HUES48 (cell line): ENCODE data around the gene SEC14L3.

Experiments used
- H3K27ac ChIP-seq: one replicate; pipeline ENCODE4 v1.7.0; 2013; ENCODE audit warnings: low read depth, low read length, inconsistent platforms
- H3K27me3 ChIP-seq: 2 replicates; pipeline ENCODE4 v1.6.1; 2013; ENCODE audit warnings: mild to moderate bottlenecking, low read length; ENCODE audit not compliant: control insufficient read depth, insufficient read depth
- H3K36me3 ChIP-seq: 2 replicates; pipeline ENCODE4 v1.6.1; 2013; ENCODE audit warnings: low read length; ENCODE audit not compliant: control insufficient read depth, insufficient read depth
- H3K4me1 ChIP-seq: 2 replicates; pipeline ENCODE4 v1.6.1; 2013; ENCODE audit warnings: mild to moderate bottlenecking, low read length; ENCODE audit not compliant: control insufficient read depth, insufficient read depth
- H3K4me3 ChIP-seq: 2 replicates; pipeline ENCODE4 v1.5.1; 2013; ENCODE audit warnings: mild to moderate bottlenecking, low read depth, low read length
- H3K9ac ChIP-seq: 2 replicates; pipeline ENCODE4 v1.6.1; 2013; ENCODE audit warnings: mild to moderate bottlenecking, low read depth, low read length, moderate library complexity
- H3K9me3 ChIP-seq: 2 replicates; pipeline ENCODE4 v1.6.1; 2013; ENCODE audit warnings: low read length; ENCODE audit not compliant: control insufficient read depth, insufficient read depth

SEC14L3 gene

DNA sequence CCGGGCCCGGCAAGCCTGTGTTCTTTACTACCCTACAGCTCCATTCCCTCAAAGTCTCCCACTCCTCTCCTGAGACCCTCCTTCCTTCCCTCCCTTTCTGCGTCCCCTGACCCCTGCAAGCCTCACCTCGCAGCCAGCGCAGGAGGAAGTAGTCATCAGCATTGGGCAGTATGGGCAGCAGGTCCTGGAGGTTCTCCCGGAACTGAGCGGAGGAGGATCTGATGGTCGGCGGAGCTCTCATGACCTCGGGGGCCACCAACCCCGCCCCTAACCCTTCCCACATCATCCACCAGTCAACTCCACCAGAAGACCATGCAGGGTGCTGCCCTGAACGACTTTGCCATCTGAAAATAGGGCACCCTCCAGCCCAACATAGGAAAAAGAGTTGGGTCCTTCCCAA, 31.7 kb upstream of the SEC14L3 start:
- Histone ChIP-seq H3K4me1 (no peaks in the 10 kb centered on the region), H3K27me3 (no peaks in the 10 kb centered on the region), H3K9ac (no peak overlapping the region), H3K9me3 (no peaks in the 10 kb centered on the region), H3K36me3 (no peaks in the 10 kb centered on the region), H3K27ac (no peak overlapping the region), H3K4me3 (no peak overlapping the region)

DNA sequence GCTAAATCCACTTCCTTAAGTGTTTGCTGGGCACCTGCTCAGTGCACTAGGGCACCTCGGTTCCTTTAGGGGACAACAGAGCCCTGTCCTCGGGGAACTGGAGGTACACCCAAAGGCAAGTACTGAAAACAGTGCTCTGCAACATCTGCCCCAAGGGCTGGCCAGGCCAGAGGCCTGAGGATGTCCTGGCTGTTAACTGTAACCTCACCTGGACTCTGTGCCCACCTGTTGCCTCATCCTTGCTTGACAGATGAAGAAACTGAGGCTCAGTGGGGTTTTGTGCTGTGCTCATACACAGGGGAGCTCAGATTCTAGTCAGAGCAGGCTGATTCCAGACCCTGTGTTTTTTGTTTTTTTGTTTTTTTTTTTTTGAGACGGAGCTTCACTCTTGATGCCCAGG, 31.1 kb upstream of the SEC14L3 start:
- Histone ChIP-seq H3K9me3 (no peaks in the 10 kb centered on the region), H3K27me3 (no peaks in the 10 kb centered on the region), H3K4me3 (no peak overlapping the region), H3K9ac (no peak overlapping the region), H3K27ac (no peak overlapping the region), H3K4me1 (no peaks in the 10 kb centered on the region), H3K36me3 (no peaks in the 10 kb centered on the region)

DNA sequence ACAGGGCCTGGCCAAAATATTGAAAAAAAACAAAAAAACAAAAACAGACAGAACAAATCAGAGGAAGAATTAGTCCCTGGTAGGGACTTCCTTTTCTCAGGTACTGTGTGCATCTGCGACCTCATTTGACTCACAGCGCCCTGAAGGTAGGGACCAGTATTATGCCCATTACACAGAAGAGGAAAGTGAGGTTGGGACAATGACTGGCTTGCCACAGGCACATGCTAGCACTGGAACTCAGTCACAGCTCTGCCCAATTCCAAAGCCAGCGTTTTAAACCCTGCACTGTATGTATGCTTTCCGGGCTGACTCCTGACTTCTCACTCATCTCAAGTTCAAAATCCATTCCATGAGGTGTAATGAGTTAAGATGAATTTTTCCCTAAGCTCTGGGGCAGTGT, 30.3 kb upstream of the SEC14L3 start:
- H3K4me1 ChIP-seq = no peaks in the 10 kb centered on the region
- no peaks in the 10 kb centered on the region for H3K36me3 ChIP-seq
- H3K4me3 ChIP-seq = no peak overlapping the region
- no peaks in the 10 kb centered on the region for H3K27me3 ChIP-seq
- H3K27ac ChIP-seq = no peak overlapping the region
- no peaks in the 10 kb centered on the region for H3K9me3 ChIP-seq
- no peak overlapping the region for H3K9ac ChIP-seq

DNA sequence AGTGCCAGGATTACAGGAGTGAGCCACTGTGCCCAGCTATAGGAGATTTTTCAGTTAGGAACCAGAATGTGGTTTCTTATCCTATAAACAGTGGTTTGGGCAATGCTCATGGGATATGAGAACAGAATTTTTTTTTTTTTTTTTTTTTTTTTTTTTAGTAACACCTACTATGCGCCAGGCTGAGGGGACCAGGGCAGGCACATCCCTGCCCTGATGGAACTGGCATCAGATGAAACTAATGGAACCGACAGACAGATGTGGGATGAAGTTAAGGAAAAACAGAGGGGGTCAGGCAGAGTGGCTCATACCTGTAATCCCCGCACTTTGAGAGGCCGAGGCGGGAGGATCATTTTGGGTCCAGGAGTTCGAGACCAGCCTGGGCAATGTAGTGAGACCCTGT, 28.8 kb upstream of the SEC14L3 start:
- Histone ChIP-seq H3K36me3 (no peaks in the 10 kb centered on the region), H3K4me1 (no peaks in the 10 kb centered on the region), H3K9me3 (no peaks in the 10 kb centered on the region), H3K9ac (no peak overlapping the region), H3K27ac (no peak overlapping the region), H3K4me3 (no peak overlapping the region), H3K27me3 (no peaks in the 10 kb centered on the region)

DNA sequence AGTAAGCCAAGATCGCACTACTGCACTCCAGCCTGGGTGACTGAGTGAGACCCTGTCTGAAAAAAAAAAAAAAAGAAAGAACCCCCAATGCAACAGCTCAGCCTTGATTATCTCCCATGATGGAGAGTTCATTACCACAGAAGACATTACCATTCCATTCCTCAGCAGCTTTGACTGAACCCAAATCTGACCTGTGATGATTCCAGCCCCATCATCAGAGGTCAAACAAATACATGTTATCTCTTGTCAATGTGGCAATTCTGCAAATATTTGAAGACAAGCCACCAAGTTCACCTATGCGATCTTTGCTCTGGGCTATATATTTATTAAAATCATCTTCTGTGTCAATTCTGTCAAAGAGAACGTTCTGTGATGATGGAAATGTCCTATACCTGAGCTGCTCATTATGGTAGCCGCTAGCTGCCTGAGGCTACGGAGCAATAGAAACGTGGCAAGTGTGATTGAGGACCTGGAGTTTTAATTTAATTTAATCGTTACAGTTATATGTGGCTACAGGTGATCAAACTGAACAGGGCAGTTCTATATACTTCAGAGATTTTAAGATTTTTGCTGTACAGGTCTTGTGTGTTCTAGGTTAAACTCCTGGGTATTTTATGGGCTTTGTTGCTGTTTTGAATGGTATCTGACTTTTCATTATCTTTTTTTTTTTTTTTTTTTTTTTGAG, 25.8 kb upstream of the SEC14L3 start:
- Histone ChIP-seq H3K27me3 (no peaks in the 10 kb centered on the region), H3K27ac (no peak overlapping the region), H3K9me3 (no peaks in the 10 kb centered on the region), H3K9ac (no peak overlapping the region), H3K4me3 (no peak overlapping the region), H3K36me3 (no peaks in the 10 kb centered on the region), H3K4me1 (no peaks in the 10 kb centered on the region)

DNA sequence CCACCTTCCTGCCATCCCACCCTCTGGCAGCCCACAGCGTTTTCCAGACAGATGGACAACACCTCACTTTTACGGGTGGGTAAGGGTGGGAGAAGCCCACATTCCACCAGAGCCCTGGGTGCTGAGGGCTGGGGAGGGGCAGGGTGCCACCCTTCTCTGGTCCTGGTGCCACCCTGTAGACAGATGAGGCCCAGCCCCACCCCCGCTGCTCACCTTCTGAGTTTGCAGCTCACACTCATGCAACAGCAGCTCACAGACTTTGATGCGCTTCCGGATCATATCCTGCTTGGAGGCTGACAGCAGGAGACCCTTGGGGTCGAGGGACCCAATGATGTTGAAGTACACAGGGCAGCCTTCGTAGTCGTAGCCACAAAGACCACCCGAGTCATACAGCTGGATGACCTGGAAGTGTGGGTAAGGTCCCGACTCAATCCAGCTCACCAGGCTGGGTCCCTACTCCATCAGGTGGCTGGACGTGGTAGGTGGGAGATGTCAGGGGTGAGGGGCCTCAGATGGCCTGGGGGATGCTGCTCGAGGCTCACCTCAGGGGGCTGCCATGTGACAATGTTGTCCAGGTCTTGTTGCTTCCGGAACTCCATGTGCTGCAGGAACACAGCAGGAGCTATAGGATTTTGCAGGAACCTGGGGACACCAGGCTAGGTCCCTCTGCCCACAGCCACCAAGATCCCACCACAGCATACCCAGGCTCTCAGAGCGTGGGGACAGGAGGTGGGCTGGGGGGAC, 23.4 kb upstream of the SEC14L3 start:
- Histone ChIP-seq H3K9ac (no peak overlapping the region), H3K4me3 (no peak overlapping the region), H3K4me1 (no peaks in the 10 kb centered on the region), H3K36me3 (no peaks in the 10 kb centered on the region), H3K9me3 (no peaks in the 10 kb centered on the region), H3K27me3 (no peaks in the 10 kb centered on the region), H3K27ac (no peak overlapping the region)

DNA sequence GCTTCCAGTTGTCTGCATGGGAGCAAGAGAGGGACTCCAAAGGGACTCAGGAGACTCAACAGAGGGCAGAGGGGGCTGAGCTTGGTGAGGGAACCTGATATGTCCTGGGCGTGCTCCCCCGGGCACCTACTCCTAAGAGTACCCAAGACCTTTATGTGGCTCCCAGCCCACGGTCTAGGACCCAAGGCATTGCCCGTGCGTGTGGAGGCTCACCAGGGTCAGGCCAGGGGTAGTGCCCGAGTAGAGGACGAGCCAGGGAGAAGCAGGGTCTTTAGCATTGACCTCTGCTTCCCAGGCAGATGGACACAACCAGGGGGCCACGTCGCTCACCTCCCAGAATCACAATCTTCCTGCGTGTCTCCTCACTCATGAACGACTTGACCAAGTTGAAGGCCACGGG, 20.3 kb upstream of the SEC14L3 start:
- H3K9ac ChIP-seq = no peak overlapping the region
- no peak overlapping the region for H3K27ac ChIP-seq
- no peaks in the 10 kb centered on the region for H3K4me1 ChIP-seq
- no peaks in the 10 kb centered on the region for H3K27me3 ChIP-seq
- no peaks in the 10 kb centered on the region for H3K9me3 ChIP-seq
- H3K4me3 ChIP-seq = no peak overlapping the region
- H3K36me3 ChIP-seq = no peaks in the 10 kb centered on the region

DNA sequence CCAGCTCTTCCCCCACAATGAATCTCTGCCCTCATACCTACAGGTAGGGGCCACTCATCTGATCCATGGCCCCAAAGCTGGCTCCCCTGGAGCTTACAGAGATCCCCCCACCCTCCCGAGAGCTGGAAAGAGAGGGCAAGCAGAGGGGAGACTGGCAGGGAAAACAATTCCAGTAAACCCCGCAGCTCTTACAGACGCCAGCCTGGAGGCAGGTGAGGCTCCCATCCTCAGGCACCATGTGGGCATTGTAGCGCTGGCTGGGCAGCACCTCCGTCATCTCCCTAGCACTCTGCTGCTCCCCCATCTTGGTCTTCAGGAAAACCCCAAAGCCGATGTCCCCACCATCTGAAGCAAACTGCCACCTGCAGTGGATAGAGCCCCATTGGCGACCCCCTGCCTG, 19.6 kb upstream of the SEC14L3 start:
- Histone ChIP-seq H3K27ac (no peak overlapping the region), H3K27me3 (no peaks in the 10 kb centered on the region)

DNA sequence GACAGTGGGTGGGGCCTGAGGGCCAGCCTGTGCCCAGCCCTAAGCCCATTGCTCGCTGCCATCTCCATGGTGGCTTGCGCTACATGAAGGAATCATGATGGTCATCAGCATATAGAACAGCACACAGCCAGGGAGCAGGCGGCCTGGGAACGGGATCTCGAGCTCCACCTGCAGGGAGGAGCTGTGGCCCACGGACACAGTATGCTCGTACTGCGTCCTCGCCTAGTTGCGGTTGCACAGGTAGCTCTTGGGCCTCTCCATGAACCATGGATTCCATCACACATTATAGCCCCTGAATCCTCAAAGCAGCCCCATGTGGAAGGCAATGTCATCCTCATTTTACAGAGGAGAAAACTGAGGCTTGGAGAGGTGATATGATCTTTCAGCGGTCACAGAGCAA, 18.6 kb upstream of the SEC14L3 start:
- Histone ChIP-seq H3K27me3 (no peaks in the 10 kb centered on the region), H3K36me3 (no peaks in the 10 kb centered on the region), H3K9ac (no peak overlapping the region), H3K9me3 (no peaks in the 10 kb centered on the region), H3K27ac (no peak overlapping the region), H3K4me1 (no peaks in the 10 kb centered on the region), H3K4me3 (no peak overlapping the region)

More for the DNA sequence above, 19.6 kb upstream of the SEC14L3 start:
- Histone ChIP-seq H3K9ac (no peak overlapping the region), H3K9me3 (no peaks in the 10 kb centered on the region), H3K4me3 (no peak overlapping the region), H3K36me3 (no peaks in the 10 kb centered on the region), H3K4me1 (no peaks in the 10 kb centered on the region)

DNA sequence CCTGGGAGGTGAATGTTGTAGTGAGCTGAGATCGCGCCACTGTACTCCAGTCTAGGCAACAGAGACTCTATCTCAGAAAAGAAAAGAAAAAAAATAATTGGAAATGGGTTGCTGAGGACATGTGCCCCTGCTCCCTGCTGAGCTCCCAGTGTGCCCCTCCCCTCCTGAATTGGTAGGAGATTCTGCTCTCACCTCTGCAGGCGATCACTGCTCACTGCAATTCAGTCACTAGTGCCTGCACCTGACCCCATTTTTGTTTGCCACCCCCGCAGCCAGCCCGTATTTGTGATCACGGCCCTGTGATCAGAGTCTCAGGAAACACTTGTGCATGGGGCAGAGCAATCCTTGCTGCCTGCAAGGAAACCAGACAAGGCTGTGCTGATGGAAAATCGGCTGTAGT, 16.3 kb upstream of the SEC14L3 start:
- Histone ChIP-seq H3K9ac (no peak overlapping the region), H3K9me3 (no peaks in the 10 kb centered on the region), H3K27ac (no peak overlapping the region), H3K4me1 (no peaks in the 10 kb centered on the region), H3K4me3 (no peak overlapping the region), H3K36me3 (no peaks in the 10 kb centered on the region), H3K27me3 (no peaks in the 10 kb centered on the region)

DNA sequence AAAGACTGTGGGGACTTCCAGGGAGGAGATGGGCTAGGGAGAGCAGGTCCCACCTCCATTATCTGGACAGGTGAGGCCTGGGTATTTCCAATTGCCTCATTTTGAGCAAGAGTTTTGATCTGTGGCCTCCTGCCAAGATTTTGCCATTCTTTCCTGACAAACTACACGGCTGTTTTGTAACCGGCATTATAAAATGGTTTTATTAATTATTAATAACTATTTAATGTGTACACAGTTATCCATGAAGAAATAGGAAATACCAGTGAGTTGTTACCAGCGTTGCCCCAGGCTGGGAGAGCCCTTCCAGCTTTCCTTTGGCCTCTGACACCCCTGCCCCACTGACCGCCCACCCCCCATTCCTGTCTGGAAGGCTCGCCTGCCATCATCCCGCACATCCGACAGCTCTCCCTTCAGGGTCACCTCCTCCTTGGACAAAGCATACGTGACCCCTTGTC, 14.9 kb upstream of the SEC14L3 start:
- no peaks in the 10 kb centered on the region for H3K27me3 ChIP-seq
- no peaks in the 10 kb centered on the region for H3K4me1 ChIP-seq
- H3K9ac ChIP-seq = no peak overlapping the region
- no peaks in the 10 kb centered on the region for H3K36me3 ChIP-seq
- H3K27ac ChIP-seq = no peak overlapping the region
- H3K4me3 ChIP-seq = no peak overlapping the region
- no peaks in the 10 kb centered on the region for H3K9me3 ChIP-seq
